ENCODE measurements around the gene GJA1. TPM values are rescaled to one million over a fixed set of nuclear protein-coding genes. Genes with fewer than 3 reads are reported as not detected.

Gene GJA1
- total RNA-seq, 6 experiments from 2014 or later: 0.64 to 7.5 (median 2.0) TPM

- no peak overlapping the region for H3K27ac ChIP-seq
- H3K9me3 ChIP-seq: no peaks in the 10 kb centered on the region
- 59% methylated on average over 2 of the region's 2 CpGs for WGBS (ENCODE audit: insufficient coverage, low coverage, low lambda C conversion rate, missing lambda C conversion rate)
- intact Hi-C loops (cut with DNase I): no loop called here
- no peaks in the 10 kb centered on the region for H3K36me3 ChIP-seq
- ATAC-seq: no peak
- H3K27me3 ChIP-seq: no peaks in the 10 kb centered on the region
- no peak overlapping the region for H3K4me3 ChIP-seq
- H3K4me1 ChIP-seq: no peaks in the 10 kb centered on the region
- no peak for DNase-seq
- TF ChIP-seq POLR2A (IDR thresholded peaks at IDR 0.05) (no peak), CTCF (IDR thresholded peaks at IDR 0.05) (no peak)
These were observed 37.3 kb upstream of the GJA1 start for GRCh38 chr6:121398127-121398526.

- Histone ChIP-seq H3K27ac (no peak overlapping the region), H3K27me3 (no peaks in the 10 kb centered on the region), H3K9me3 (no peaks in the 10 kb centered on the region), H3K4me3 (no peak overlapping the region), H3K4me1 (no peaks in the 10 kb centered on the region), H3K36me3 (no peaks in the 10 kb centered on the region)
- DNase-seq (no peak), ATAC-seq (no peak)
- WGBS (ENCODE audit: insufficient coverage, low coverage, low lambda C conversion rate, missing lambda C conversion rate): 31% methylated on average over 2 of the region's 2 CpGs
- intact Hi-C loops (cut with DNase I): no loop called here
- TF ChIP-seq CTCF (IDR thresholded peaks at IDR 0.05) (no peak), POLR2A (IDR thresholded peaks at IDR 0.05) (no peak)
These were observed 35.5 kb upstream of the GJA1 start for GRCh38 chr6:121399966-121400365.

GRCh38 chr6:121403964-121404363 is 31.5 kb upstream of the GJA1 start:
- Histone ChIP-seq H3K27ac (no peak overlapping the region), H3K36me3 (no peaks in the 10 kb centered on the region), H3K4me1 (no peaks in the 10 kb centered on the region), H3K27me3 (no peaks in the 10 kb centered on the region), H3K9me3 (no peaks in the 10 kb centered on the region), H3K4me3 (no peak overlapping the region)
- no peak for ATAC-seq
- intact Hi-C loops (cut with DNase I): no loop called here
- WGBS (ENCODE audit: insufficient coverage, low coverage, low lambda C conversion rate, missing lambda C conversion rate): 79% methylated on average over 2 of the region's 2 CpGs
- DNase-seq: no peak
- no peak for TF ChIP-seq CTCF (IDR thresholded peaks at IDR 0.05)
- no peak for TF ChIP-seq POLR2A (IDR thresholded peaks at IDR 0.05)

- 53% methylated on average over 8 of the region's 9 CpGs for WGBS (ENCODE audit: insufficient coverage, low coverage, low lambda C conversion rate, missing lambda C conversion rate)
- H3K4me1 ChIP-seq: no peaks in the 10 kb centered on the region
- no peak for DNase-seq
- intact Hi-C loops (cut with DNase I): no loop called here
- H3K36me3 ChIP-seq: no peaks in the 10 kb centered on the region
- no peak for ATAC-seq
- no peaks in the 10 kb centered on the region for H3K9me3 ChIP-seq
- no peak overlapping the region for H3K4me3 ChIP-seq
- TF ChIP-seq CTCF (IDR thresholded peaks at IDR 0.05) (no peak), POLR2A (IDR thresholded peaks at IDR 0.05) (no peak)
- no peaks in the 10 kb centered on the region for H3K27me3 ChIP-seq
- H3K27ac ChIP-seq: no peak overlapping the region
These were observed 30.1 kb upstream of the GJA1 start for GRCh38 chr6:121405306-121405705.

DNA sequence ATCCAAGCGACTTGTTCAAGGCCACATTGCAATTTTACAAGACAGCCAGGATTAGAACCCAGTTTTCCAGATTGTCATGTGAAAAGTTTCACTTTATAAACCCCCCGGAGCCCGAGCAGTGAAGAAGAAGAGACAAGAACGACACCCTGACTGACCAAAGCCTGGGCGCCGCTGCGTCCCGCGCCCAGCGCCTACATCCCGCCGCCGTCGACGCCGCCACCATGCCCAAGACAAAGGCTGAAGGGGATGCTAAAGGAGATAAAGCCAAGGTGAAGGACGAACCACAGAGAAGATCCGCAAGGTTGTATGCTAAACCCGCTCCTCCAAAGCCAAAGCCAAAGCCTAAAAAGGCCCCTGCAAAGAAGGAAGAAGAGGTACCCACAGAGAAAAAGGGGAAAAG is 27.1 kb upstream of the GJA1 start:
- DNase-seq: no peak
- intact Hi-C loops (cut with DNase I): no loop called here
- no peaks in the 10 kb centered on the region for H3K36me3 ChIP-seq
- TF ChIP-seq POLR2A (IDR thresholded peaks at IDR 0.05) (no peak), CTCF (IDR thresholded peaks at IDR 0.05) (no peak)
- no peaks in the 10 kb centered on the region for H3K4me1 ChIP-seq
- H3K9me3 ChIP-seq: no peaks in the 10 kb centered on the region
- no peaks in the 10 kb centered on the region for H3K27me3 ChIP-seq
- no peak overlapping the region for H3K27ac ChIP-seq
- ATAC-seq: no peak
- 77% methylated on average over 17 of the region's 19 CpGs for WGBS (ENCODE audit: insufficient coverage, low coverage, low lambda C conversion rate, missing lambda C conversion rate)
- H3K4me3 ChIP-seq: no peak overlapping the region

Data from right lobe of liver (tissue), 6 donors.